ENCODE data around the gene DLEC1.

Gene DLEC1

GRCh38 chr3:38026856-38027255 lies 12.2 kb upstream of the DLEC1 start:
- Histone ChIP-seq H3K4me1 (ENCODE audit: insufficient read depth, poor library complexity, severe bottlenecking) (peaks cover 26% of the 10 kb centered on the region), H3K4me3 (ENCODE audit: severe bottlenecking) (no peak overlapping the region), H3K9me3 (ENCODE audit: severe bottlenecking) (no peaks in the 10 kb centered on the region), H3K36me3 (ENCODE audit: low read depth) (no peaks in the 10 kb centered on the region), H3K27ac (ENCODE audit: poor library complexity, severe bottlenecking) (peak overlapping the region; percentile 56), H3K27me3 (ENCODE audit: insufficient read depth, poor library complexity, severe bottlenecking) (no peaks in the 10 kb centered on the region)
- TF ChIP-seq CTCF (IDR thresholded peaks at IDR 0.05; ENCODE audit: poor library complexity, severe bottlenecking), result no peak
- DNase-seq (ENCODE audit: low spot score) (no peak), ATAC-seq (ENCODE audit: low read depth) (no peak)

GRCh38 chr3:38027466-38028465 lies 11.2 kb upstream of the DLEC1 start:
- Histone ChIP-seq H3K27me3 (ENCODE audit: insufficient read depth, poor library complexity, severe bottlenecking) (no peaks in the 10 kb centered on the region), H3K4me1 (ENCODE audit: insufficient read depth, poor library complexity, severe bottlenecking) (peaks cover 27% of the 10 kb centered on the region), H3K36me3 (ENCODE audit: low read depth) (no peaks in the 10 kb centered on the region), H3K27ac (ENCODE audit: poor library complexity, severe bottlenecking) (no peak overlapping the region), H3K4me3 (ENCODE audit: severe bottlenecking) (no peak overlapping the region), H3K9me3 (ENCODE audit: severe bottlenecking) (no peaks in the 10 kb centered on the region)
- DNase-seq (ENCODE audit: low spot score) (no peak), ATAC-seq (ENCODE audit: low read depth) (no peak)
- no peak for TF ChIP-seq CTCF (IDR thresholded peaks at IDR 0.05; ENCODE audit: poor library complexity, severe bottlenecking)

GRCh38 chr3:38028621-38029361 lies 10.2 kb upstream of the DLEC1 start:
- Histone ChIP-seq H3K4me3 (ENCODE audit: severe bottlenecking) (peak overlapping the region; percentile 52), H3K27me3 (ENCODE audit: insufficient read depth, poor library complexity, severe bottlenecking) (no peaks in the 10 kb centered on the region), H3K27ac (ENCODE audit: poor library complexity, severe bottlenecking) (peak overlapping the region; percentile 81), H3K36me3 (ENCODE audit: low read depth) (no peaks in the 10 kb centered on the region), H3K9me3 (ENCODE audit: severe bottlenecking) (no peaks in the 10 kb centered on the region), H3K4me1 (ENCODE audit: insufficient read depth, poor library complexity, severe bottlenecking) (peaks cover 27% of the 10 kb centered on the region)
- DNase-seq (ENCODE audit: low spot score), result no peak
- ATAC-seq (ENCODE audit: low read depth), result no peak
- TF ChIP-seq CTCF (IDR thresholded peaks at IDR 0.05; ENCODE audit: poor library complexity, severe bottlenecking), result no peak

- no peaks in the 10 kb centered on the region for H3K27me3 ChIP-seq (ENCODE audit: insufficient read depth, poor library complexity, severe bottlenecking)
- TF ChIP-seq CTCF (IDR thresholded peaks at IDR 0.05; ENCODE audit: poor library complexity, severe bottlenecking), result no peak
- H3K9me3 ChIP-seq (ENCODE audit: severe bottlenecking), result no peaks in the 10 kb centered on the region
- DNase-seq (ENCODE audit: low spot score) (no peak), ATAC-seq (ENCODE audit: low read depth) (peak; percentile 7; the same call in 2 of the 3 replicates)
- H3K27ac ChIP-seq (ENCODE audit: poor library complexity, severe bottlenecking), result peak within 1 kb of the TSS; percentile 81
- no peaks in the 10 kb centered on the region for H3K36me3 ChIP-seq (ENCODE audit: low read depth)
- H3K4me1 ChIP-seq (ENCODE audit: insufficient read depth, poor library complexity, severe bottlenecking), result peaks cover 27% of the 10 kb centered on the region
- H3K4me3 ChIP-seq (ENCODE audit: severe bottlenecking), result peak within 1 kb of the TSS; percentile 52
Observed at GRCh38 chr3:38029400-38030125, 9.4 kb upstream of the DLEC1 start, which contains the start of gene PLCD1. TSS of gene PLCD1 (minus strand) at chr3:38029642. CDS start at chr3:38029539, 103 bp downstream.
